GM23338 (cell line): ENCODE measurements around the gene UGP2. TPM values are rescaled to one million over a fixed set of nuclear protein-coding genes. Genes with fewer than 3 reads are reported as not detected.
"Not testable (repeated sequence)": the region's sequence is repeated elsewhere in the genome, so short reads cannot be mapped to it uniquely, and the experiment has no call there.

ENCODE experiments used
- ATAC-seq: fragments of 200-7000 bp; cut with Tn5 transposase; 3 replicates; pipeline ENCODE4 v1.9.1; 2020
- DNase-seq: peaks from one replicate; pipeline ENCODE4 v3.0.0-alpha.2; 2015; ENCODE audit warnings: low spot score
- H2AFZ ChIP-seq: fragments of 200-600 bp; sonication (generic); 2 replicates; pipeline ENCODE4 v1.8.0; 2016; ENCODE audit warnings: antibody characterized with exemption, mild to moderate bottlenecking, moderate library complexity
- H3F3A ChIP-seq: fragments of 200-600 bp; sonication (generic); replicated peaks from 2 replicates; pipeline ENCODE4 v1.8.0; 2017; ENCODE audit warnings: antibody characterized with exemption, mixed run types, low read depth
- H3K27ac ChIP-seq: fragments of 200-600 bp; sonication (generic); 2 replicates; pipeline ENCODE4 v1.6.1; 2016; ENCODE audit warnings: low read depth
- H3K27me3 ChIP-seq: fragments of 200-600 bp; sonication (generic); 2 replicates; pipeline ENCODE4 v1.8.0; 2016; ENCODE audit warnings: mild to moderate bottlenecking, mixed run types, moderate library complexity; ENCODE audit not compliant: insufficient read depth
- H3K36me3 ChIP-seq: fragments of 200-600 bp; sonication (generic); 2 replicates; pipeline ENCODE4 v1.8.0; 2016; ENCODE audit warnings: mild to moderate bottlenecking; ENCODE audit not compliant: insufficient read depth
- H3K4me1 ChIP-seq: fragments of 200-600 bp; sonication (generic); 2 replicates; pipeline ENCODE4 v1.8.0; 2016; ENCODE audit warnings: mild to moderate bottlenecking, moderate library complexity; ENCODE audit not compliant: insufficient read depth
- H3K4me2 ChIP-seq: fragments of 200-600 bp; sonication (generic); 2 replicates; pipeline ENCODE4 v1.7.1; 2017; ENCODE audit warnings: mixed run types
- H3K4me3 ChIP-seq: fragments of 200-600 bp; sonication (generic); 2 replicates; pipeline ENCODE4 v1.6.1; 2016; ENCODE audit warnings: mixed run types
- H3K79me2 ChIP-seq: fragments of 200-600 bp; sonication (generic); replicated peaks from 2 replicates; pipeline ENCODE4 v1.8.0; 2017; ENCODE audit warnings: mild to moderate bottlenecking; ENCODE audit not compliant: insufficient read depth
- H3K9me2 ChIP-seq: fragments of 200-600 bp; sonication (generic); 2 replicates; pipeline ENCODE4 v1.8.0; 2017; ENCODE audit not compliant: insufficient read depth
- H4K20me1 ChIP-seq: fragments of 200-600 bp; sonication (generic); replicated peaks from 2 replicates; pipeline ENCODE4 v1.8.0; 2017; ENCODE audit warnings: mild to moderate bottlenecking; ENCODE audit not compliant: insufficient read depth
- H3K27ac Mint-ChIP-seq: 2 replicates; pipeline ENCODE4 v1.8.0; 2020; ENCODE audit warnings: inconsistent platforms, mild to moderate bottlenecking, moderate library complexity, mixed read lengths
- H3K27me3 Mint-ChIP-seq: 3 replicates; pipeline ENCODE4 v1.8.0; 2022; ENCODE audit warnings: low read depth, mild to moderate bottlenecking, moderate library complexity, mixed read lengths, inconsistent platforms; ENCODE audit not compliant: insufficient read depth, poor library complexity
- H3K36me3 Mint-ChIP-seq: 3 replicates; pipeline ENCODE4 v1.8.0; 2021; ENCODE audit warnings: low read depth, mild to moderate bottlenecking, inconsistent platforms, moderate library complexity, mixed read lengths
- H3K4me1 Mint-ChIP-seq: 3 replicates; pipeline ENCODE4 v1.8.0; 2020; ENCODE audit warnings: mild to moderate bottlenecking, inconsistent platforms, mixed read lengths
- H3K4me3 Mint-ChIP-seq: 3 replicates; pipeline ENCODE4 v1.8.0; 2021; ENCODE audit warnings: moderate library complexity, mild to moderate bottlenecking, inconsistent platforms, mixed read lengths
- H3K9me3 Mint-ChIP-seq: 3 replicates; pipeline ENCODE4 v1.8.0; 2020; ENCODE audit warnings: moderate library complexity, mild to moderate bottlenecking, inconsistent platforms, mixed read lengths
- CREB1 ChIP-seq: fragments of 250-450 bp; sonication (Bioruptor Pico); IDR thresholded peaks from 2 replicates; pipeline ENCODE4 v1.5.0; 2020; ENCODE audit warnings: low read depth, mild to moderate bottlenecking, moderate library complexity
- CTCF ChIP-seq, 2 experiments: fragments of 200-600 bp in 1 of 2; sonication (generic) in 1 of 2; conservative IDR thresholded peaks; 2 replicates each; pipeline versions ENCODE4 v1.5.1 to v1.6.1; 2016 to 2017; ENCODE audit warnings: antibody characterized with exemption in 2 of 2, low read depth in 2 of 2, mild to moderate bottlenecking in 2 of 2, moderate library complexity in 1 of 2
- POLR2AphosphoS5 ChIP-seq: IDR thresholded peaks from 2 replicates; pipeline ENCODE4 v1.6.1; 2016; ENCODE audit warnings: antibody characterized with exemption, low read depth
- STAT1 ChIP-seq: IDR thresholded peaks from one replicate; pipeline ENCODE4 v1.6.1; 2016; ENCODE audit warnings: antibody characterized with exemption; ENCODE audit not compliant: unreplicated experiment
- ZNF462 ChIP-seq: fragments of 250-450 bp; sonication (Bioruptor Pico); IDR thresholded peaks from 2 replicates; pipeline ENCODE4 v1.5.0; 2020; ENCODE audit warnings: mild to moderate bottlenecking, moderate library complexity
- polyA plus RNA-seq: library from polyadenylated mRNA; unstranded; fragments of >200 nt; fragmentation: Nextera tagmentation; extraction: Ambion mirVana; gene quantifications from 2 replicates; pipeline ENCODE4 v1.2.1, GENCODE V29; 2016
- total RNA-seq: library from RNA; depleted of rRNA; stranded (reverse); fragments of >200 nt; shearing (Covaris generic); gene quantifications from 2 replicates; pipeline ENCODE4 v1.2.3, GENCODE V29; 2014

UGP2 gene
- total and polyA plus RNA-seq, 2 experiments from 2014 or later: 744 to 943 TPM

- TF ChIP-seq ZNF462 (CRISPR knock-in tag) (no peak), STAT1 (no peak), POLR2AphosphoS5 (no peak), CREB1 (CRISPR knock-in tag) (no peak), CTCF (conservative IDR thresholded peaks at IDR 0.05; ENCODE audit: low read depth in 2 of 2) (no peak)
These were observed 36.3 kb upstream of the UGP2 start (continued) for GRCh38 chr2:63805412-63805811.

GRCh38 chr2:63808036-63808435 lies 33.7 kb upstream of the UGP2 start:
- H2AFZ ChIP-seq, H3K4me1 Mint-ChIP-seq, H3F3A ChIP-seq, H3K27ac Mint-ChIP-seq, H3K4me3 Mint-ChIP-seq, ATAC-seq, H3K27me3 Mint-ChIP-seq, H4K20me1 ChIP-seq, H3K4me1 ChIP-seq, H3K4me3 ChIP-seq, DNase-seq, H3K9me2 ChIP-seq, H3K4me2 ChIP-seq, H3K79me2 ChIP-seq, H3K27me3 ChIP-seq, H3K27ac ChIP-seq: not testable (repeated sequence)
- peaks cover 10% of the 10 kb centered on the region; the same call in 1 of the 2 replicates for H3K36me3 ChIP-seq
- H3K9me3 Mint-ChIP-seq: peaks cover 45% of the 10 kb centered on the region
- H3K36me3 Mint-ChIP-seq: peaks cover 41% of the 10 kb centered on the region

GRCh38 chr2:63808911-63809310 lies 32.8 kb upstream of the UGP2 start:
- Mint-ChIP-seq H3K9me3 (peaks cover 45% of the 10 kb centered on the region), H3K36me3 (peaks cover 41% of the 10 kb centered on the region)
- not testable (repeated sequence) for H4K20me1 ChIP-seq, H3K4me1 Mint-ChIP-seq, H3K27ac ChIP-seq, H3F3A ChIP-seq, H3K9me2 ChIP-seq, H2AFZ ChIP-seq, H3K27ac Mint-ChIP-seq, H3K79me2 ChIP-seq, H3K4me2 ChIP-seq, H3K27me3 Mint-ChIP-seq, H3K4me1 ChIP-seq, H3K4me3 Mint-ChIP-seq, ATAC-seq, DNase-seq, H3K27me3 ChIP-seq, H3K4me3 ChIP-seq
- peaks cover 10% of the 10 kb centered on the region; the same call in 1 of the 2 replicates for H3K36me3 ChIP-seq
